Stromal cell of bone marrow (primary cell): ENCODE measurements around the gene GNS.

ENCODE experiments used
- DNase-seq: peaks from one replicate; pipeline ENCODE4 v3.0.0-alpha.2; 2012; ENCODE audit warnings: low read depth

The GNS gene

GRCh38 chr12:64672925-64673409 is 86.2 kb downstream of the GNS start:
- DNase-seq: no peak

GRCh38 chr12:64671681-64672080 is 87.5 kb downstream of the GNS start:
- no peak for DNase-seq

DNA sequence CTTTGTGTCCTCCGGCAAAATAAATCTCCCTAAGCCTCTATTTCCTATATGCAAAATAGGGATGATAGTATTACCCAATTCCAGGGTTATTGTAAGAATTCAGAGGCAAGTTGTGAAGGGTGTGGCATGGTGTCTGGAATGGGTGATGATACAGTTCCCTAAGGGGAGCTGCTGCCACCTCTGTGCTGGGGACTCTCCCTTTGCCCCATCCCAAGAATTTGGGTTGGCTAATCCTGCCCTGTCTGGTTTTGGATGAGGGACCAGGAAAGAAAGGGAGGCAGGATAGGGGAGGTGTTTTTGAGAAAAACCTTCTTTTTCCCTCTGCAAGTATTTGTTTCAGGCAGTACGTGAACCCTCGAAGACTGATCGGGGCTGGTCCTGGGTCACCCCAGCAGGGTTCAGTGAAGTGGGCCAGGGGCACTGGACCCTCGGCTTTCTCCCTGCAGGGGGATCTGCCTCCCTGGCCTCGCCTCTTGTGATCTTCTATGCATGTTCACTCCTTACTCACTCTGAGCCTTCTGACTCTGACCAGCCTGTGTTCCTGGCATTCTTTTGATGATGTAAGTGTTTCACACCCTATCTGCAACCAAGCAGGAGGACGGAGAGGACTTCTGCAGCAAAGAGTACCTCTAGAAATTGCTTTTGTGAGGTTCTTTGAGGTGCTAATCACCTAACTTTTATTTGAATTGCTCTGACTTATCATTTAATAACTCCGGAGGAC is 88.1 kb downstream of the GNS start:
- no peak for DNase-seq

DNA sequence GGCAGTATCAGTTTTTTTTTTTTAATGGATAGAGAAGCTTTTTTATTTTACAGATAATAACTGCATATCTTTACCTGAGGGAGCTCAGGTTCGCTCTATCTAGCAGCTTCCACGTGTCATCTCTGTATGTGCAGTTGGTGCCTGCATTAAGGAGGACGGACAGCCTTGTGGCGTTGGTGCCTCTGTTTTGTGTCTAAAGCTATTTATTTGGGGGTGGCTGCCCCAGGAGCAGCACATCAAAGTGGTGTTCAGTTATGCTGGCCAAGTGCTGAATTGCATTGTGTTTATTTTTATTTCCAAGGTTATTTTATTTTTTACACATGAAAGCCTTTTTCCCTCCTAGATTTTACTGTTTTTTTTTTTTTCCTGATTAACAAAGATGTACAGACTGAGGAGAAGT is 89.2 kb downstream of the GNS start:
- DNase-seq: no peak

- no peak for DNase-seq
Observed at GRCh38 chr12:64669270-64669842, 89.8 kb downstream of the GNS start.

GRCh38 chr12:64667793-64668192 is 91.4 kb downstream of the GNS start:
- no peak for DNase-seq

DNA sequence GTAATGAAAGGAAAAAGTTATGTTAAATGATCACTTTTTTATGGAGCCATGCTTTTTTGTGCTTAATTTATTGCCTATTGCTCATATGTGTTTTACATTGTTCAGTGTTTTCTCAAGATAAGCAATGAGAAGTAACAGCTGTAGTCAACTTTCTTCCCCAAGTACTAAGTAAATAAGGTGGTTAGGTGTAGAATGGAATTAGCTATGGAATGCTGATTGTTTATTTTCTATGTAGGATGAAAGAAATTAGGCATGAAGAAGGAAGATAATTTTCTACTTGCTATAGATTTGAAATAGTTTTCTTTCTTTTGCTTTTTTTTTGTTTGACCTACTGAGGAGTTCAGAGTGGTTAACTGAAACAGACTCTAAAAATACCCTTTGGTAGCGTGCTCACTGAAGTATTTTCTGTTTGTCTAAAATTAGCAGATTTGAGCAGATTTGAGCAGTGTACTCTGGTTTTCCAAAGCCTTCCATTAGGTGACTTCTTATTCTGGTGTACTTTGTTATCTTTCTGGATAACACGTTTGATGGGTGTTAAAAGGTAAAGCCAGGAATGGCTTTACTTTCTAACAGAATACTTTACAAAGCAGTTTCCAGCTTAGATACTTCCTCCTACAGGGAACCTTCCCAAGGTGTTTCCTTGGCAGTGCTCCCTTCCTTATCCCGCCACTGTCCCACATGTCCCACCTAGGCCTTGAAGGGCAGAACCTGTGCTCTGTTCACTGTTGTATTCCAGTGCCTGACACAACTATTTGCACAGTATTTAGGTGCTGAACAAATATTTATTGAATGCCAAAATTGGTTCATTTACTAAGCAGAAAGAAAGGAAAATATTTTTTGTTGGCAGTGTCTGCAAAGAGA is 92.9 kb downstream of the GNS start:
- DNase-seq: no peak

DNA sequence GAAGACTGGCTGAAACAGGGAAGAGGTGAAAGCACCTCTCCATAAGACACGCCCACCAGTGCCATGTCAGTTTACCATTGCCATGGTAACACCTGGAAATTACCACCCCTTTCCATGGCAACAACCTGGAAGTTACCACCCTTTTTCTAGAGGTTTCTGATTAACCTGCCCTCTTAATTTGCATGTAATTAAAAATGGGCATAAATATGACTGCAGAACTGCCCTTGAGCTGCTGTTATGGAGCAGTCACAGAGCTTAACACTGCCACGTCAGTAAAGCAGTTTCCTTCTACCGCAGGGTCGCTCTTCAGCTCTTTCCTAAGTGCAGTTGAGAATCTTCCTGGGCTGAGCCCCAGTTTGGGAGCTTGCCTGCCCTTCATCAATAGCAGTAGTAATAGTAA is 93.7 kb downstream of the GNS start:
- no peak for DNase-seq
